ENCODE measurements around the gene ZNF423. TPM values are rescaled to one million over a fixed set of nuclear protein-coding genes. Genes with fewer than 3 reads are reported as not detected.

The ZNF423 gene
- total RNA-seq, 6 experiments from 2014 or later, result 0.43 to 1.2 (median 0.89) TPM

DNA sequence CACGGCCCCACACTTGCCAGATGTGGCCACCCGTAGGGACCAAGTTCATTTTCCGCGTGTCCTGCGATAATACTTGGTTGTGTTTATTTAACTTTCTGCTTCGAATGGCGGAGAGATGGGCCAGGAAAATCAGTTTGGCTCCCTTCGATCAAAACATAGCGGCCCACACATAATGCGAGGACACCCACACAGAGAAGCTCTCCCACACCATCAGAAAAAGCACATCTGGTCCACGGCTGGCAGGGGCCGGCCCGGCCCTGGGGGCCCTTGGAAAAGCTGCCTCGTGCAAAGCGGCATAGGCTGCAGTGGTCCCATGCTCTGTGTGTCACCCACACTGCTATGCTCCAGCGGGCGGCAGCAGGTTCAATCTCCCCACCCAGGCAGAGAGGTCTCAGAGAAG lies 46.9 kb downstream of the ZNF423 start:
- H3K9me3 ChIP-seq, result no peaks in the 10 kb centered on the region
- H3K27ac ChIP-seq, result no peak overlapping the region
- no peak overlapping the region for H3K4me3 ChIP-seq
- H3K4me1 ChIP-seq, result no peaks in the 10 kb centered on the region
- no peaks in the 10 kb centered on the region for H3K27me3 ChIP-seq
- DNase-seq (no peak), ATAC-seq (no peak)
- intact Hi-C loops (cut with DNase I), result no loop called here
- H3K36me3 ChIP-seq, result no peaks in the 10 kb centered on the region
- 87% methylated on average over 10 of the region's 17 CpGs for WGBS (ENCODE audit: insufficient coverage, low coverage, low lambda C conversion rate, missing lambda C conversion rate)
- TF ChIP-seq, protein P1, sequence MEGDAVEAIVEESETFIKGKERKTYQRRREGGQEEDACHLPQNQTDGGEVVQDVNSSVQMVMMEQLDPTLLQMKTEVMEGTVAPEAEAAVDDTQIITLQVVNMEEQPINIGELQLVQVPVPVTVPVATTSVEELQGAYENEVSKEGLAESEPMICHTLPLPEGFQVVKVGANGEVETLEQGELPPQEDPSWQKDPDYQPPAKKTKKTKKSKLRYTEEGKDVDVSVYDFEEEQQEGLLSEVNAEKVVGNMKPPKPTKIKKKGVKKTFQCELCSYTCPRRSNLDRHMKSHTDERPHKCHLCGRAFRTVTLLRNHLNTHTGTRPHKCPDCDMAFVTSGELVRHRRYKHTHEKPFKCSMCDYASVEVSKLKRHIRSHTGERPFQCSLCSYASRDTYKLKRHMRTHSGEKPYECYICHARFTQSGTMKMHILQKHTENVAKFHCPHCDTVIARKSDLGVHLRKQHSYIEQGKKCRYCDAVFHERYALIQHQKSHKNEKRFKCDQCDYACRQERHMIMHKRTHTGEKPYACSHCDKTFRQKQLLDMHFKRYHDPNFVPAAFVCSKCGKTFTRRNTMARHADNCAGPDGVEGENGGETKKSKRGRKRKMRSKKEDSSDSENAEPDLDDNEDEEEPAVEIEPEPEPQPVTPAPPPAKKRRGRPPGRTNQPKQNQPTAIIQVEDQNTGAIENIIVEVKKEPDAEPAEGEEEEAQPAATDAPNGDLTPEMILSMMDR (IDR thresholded peaks at IDR 0.05), result no peak
- TF ChIP-seq POLR2A (IDR thresholded peaks at IDR 0.05), result no peak

DNA sequence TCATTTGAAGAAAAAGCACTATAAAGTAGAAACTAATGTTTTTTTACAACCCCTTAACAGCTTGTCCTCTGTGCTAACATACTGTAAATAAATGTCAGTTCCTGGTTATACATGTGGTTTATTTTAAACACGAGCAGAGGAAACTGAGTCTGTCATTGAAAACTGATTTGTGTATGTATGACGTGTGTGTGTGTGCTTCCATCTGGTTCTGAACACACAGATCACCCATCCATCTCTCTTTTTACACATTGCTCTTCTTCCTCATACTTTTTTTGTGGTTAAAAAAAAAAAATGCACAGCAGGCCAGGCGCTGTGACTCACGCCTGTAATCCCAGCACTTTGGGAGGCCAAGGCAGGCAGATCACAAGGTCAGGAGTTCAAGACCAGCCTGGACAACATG lies 49.5 kb downstream of the ZNF423 start:
- no peak for DNase-seq
- Histone ChIP-seq H3K9me3 (no peaks in the 10 kb centered on the region), H3K27me3 (no peaks in the 10 kb centered on the region), H3K4me3 (no peak overlapping the region), H3K4me1 (no peaks in the 10 kb centered on the region), H3K27ac (no peak overlapping the region), H3K36me3 (no peaks in the 10 kb centered on the region)
- TF ChIP-seq POLR2A (IDR thresholded peaks at IDR 0.05), result no peak
- TF ChIP-seq, protein P1 (IDR thresholded peaks at IDR 0.05), result no peak
- 34% methylated on average over 4 of the region's 4 CpGs for WGBS (ENCODE audit: insufficient coverage, low coverage, low lambda C conversion rate, missing lambda C conversion rate)
- intact Hi-C loops (cut with DNase I), result no loop called here
- ATAC-seq, result no peak

DNA sequence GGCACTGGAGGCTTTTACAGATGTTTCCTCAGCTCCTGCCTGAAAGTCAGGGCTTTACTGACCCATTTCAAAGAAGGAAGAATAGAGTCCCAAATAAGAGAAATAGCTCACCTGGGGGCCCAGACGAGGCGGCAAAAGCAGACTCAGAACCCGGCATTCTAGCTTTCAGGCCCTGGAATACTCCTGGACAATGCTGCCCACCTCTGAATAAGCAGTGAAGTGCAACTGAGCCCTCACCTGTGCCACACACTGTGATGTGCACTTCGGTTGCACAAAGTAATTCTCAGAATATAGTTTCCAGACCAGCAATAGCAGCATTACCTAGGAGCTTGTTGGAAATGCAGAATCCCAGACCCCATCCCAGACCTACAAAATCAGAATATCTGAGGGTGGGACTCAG lies 54.6 kb downstream of the ZNF423 start:
- no peak overlapping the region for H3K4me3 ChIP-seq
- no peaks in the 10 kb centered on the region for H3K27me3 ChIP-seq
- DNase-seq (no peak), ATAC-seq (no peak)
- H3K9me3 ChIP-seq, result no peaks in the 10 kb centered on the region
- no peaks in the 10 kb centered on the region for H3K36me3 ChIP-seq
- no peaks in the 10 kb centered on the region for H3K4me1 ChIP-seq
- WGBS (ENCODE audit: insufficient coverage, low coverage, low lambda C conversion rate, missing lambda C conversion rate), result 54% methylated on average over 4 of the region's 4 CpGs
- intact Hi-C loops (cut with DNase I), result no loop called here
- TF ChIP-seq, protein P1 (IDR thresholded peaks at IDR 0.05), result no peak
- TF ChIP-seq POLR2A (IDR thresholded peaks at IDR 0.05), result no peak
- H3K27ac ChIP-seq, result no peak overlapping the region

DNA sequence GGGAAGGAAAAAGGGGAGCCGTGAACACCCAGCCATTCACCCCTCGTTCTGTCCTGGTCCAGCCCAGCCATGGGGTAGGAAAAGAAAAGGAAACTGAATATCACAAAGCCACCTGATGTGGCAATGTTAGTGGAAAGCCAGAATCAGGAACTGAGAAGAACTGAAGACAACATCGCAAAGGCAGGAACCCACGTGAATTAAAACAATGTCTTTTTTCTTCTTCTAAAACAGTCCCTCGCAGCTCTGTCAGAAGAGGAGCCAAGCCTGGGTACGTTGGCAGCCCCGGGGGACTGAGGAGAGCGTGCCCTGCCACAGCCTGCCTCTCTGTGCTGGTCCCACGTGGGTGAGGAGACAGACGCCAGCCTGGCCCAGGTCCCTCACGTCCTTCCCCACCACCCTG lies 55.0 kb downstream of the ZNF423 start:
- Histone ChIP-seq H3K4me3 (no peak overlapping the region), H3K27ac (no peak overlapping the region), H3K4me1 (no peaks in the 10 kb centered on the region), H3K9me3 (no peaks in the 10 kb centered on the region), H3K27me3 (no peaks in the 10 kb centered on the region), H3K36me3 (no peaks in the 10 kb centered on the region)
- 46% methylated on average over 3 of the region's 11 CpGs for WGBS (ENCODE audit: insufficient coverage, low coverage, low lambda C conversion rate, missing lambda C conversion rate)
- TF ChIP-seq POLR2A (IDR thresholded peaks at IDR 0.05), result no peak
- TF ChIP-seq, protein P1 (IDR thresholded peaks at IDR 0.05), result no peak
- ATAC-seq, result peak in 1 of 4 donors; percentile 14
- no peak for DNase-seq
- intact Hi-C loops (cut with DNase I), result no loop called here

DNA sequence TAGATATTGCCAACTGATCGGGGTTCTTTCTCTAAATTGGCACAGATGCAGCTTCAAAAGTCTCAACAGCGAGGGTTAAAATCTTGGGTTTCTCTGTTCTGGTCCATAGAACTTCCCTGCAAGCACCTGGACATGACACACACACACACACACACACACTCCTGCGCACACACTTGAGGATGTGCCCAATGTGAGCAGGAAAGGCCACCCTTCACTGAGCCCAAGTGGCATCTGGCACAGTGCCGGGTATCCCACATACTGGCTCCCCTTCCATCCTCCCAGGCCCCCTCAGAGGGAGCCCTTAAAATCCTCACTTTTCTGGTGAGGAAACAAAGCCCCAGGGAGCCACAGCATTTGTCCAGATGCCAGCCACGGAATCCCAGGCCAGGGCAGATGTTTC lies 55.5 kb downstream of the ZNF423 start:
- DNase-seq (no peak), ATAC-seq (no peak)
- intact Hi-C loops (cut with DNase I), result no loop called here
- Histone ChIP-seq H3K27me3 (no peaks in the 10 kb centered on the region), H3K27ac (no peak overlapping the region), H3K36me3 (no peaks in the 10 kb centered on the region), H3K4me1 (no peaks in the 10 kb centered on the region), H3K4me3 (no peak overlapping the region), H3K9me3 (no peaks in the 10 kb centered on the region)
- 41% methylated on average over 2 of the region's 5 CpGs for WGBS (ENCODE audit: insufficient coverage, low coverage, low lambda C conversion rate, missing lambda C conversion rate)
- no peak for TF ChIP-seq POLR2A (IDR thresholded peaks at IDR 0.05)
- TF ChIP-seq, protein P1 (IDR thresholded peaks at IDR 0.05), result no peak

Measured in right lobe of liver (tissue), 6 donors.